ENCODE measurements around the gene FAM98C. TPM values are rescaled to one million over a fixed set of nuclear protein-coding genes. Genes with fewer than 3 reads are reported as not detected.

FAM98C gene
- total and polyA plus RNA-seq, 2 of the 13 experiments (the other 11 are each of a cell fraction or from before 2014, with no cell fraction given), result 10.0 to 11.5 TPM

DNA sequence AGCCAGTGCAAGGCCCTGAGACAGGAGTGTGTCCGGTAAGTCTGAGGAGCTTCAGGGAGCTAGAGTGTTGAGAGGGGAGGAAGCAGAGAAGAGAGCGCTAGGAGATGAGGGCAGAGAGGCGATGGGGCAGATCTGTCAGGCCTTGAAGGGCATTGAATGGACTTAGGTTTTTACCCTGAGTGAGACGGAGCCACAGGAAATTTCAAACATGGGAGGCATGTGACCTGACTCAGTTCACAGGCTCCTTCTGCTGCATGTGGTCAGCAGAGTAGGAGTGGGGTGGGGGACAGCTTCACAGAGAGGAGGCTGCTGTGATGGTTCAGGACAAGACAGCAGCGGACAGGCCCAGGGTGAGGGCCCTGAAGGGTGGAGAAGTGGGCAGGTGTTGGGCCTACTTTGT lies 2.5 kb upstream of the FAM98C start:
- H3K9ac ChIP-seq (ENCODE audit: insufficient read depth, low read depth, low read length), result no peak overlapping the region
- DNase-seq (ENCODE audit: low spot score) (no peak), ATAC-seq (no peak), FAIRE-seq (no peak)
- peaks cover 6 to 34% of the 10 kb centered on the region in 2 experiments; a peak in 4 of 5 replicates for H3K27me3 ChIP-seq (ENCODE audit: control insufficient read depth in 1 of 2, insufficient read depth in 2 of 2, low read length in 2 of 2)
- no peak for TF ChIP-seq ARHGAP35 (CRISPR knock-in tag; IDR thresholded peaks at IDR 0.05; ENCODE audit: borderline replicate concordance)
- no peak for TF ChIP-seq ZNF234 (CRISPR knock-in tag; conservative IDR thresholded peaks at IDR 0.05)
- no peak for TF ChIP-seq ZNF768 (CRISPR knock-in tag; IDR thresholded peaks at IDR 0.05)
- TF ChIP-seq TOE1 (CRISPR knock-in tag; IDR thresholded peaks at IDR 0.05), result no peak
- TF ChIP-seq REST (IDR thresholded peaks at IDR 0.05; ENCODE audit: borderline replicate concordance in 1 of 2, low read depth in 1 of 2, low read length in 2 of 2), result no peak
- TF ChIP-seq SYNCRIP (IDR thresholded peaks at IDR 0.05; ENCODE audit: insufficient read depth, low read depth, low read length), result no peak
- no peak for TF ChIP-seq CSRNP1 (CRISPR knock-in tag; IDR thresholded peaks at IDR 0.05)
- no peak for TF ChIP-seq ZNF816 (CRISPR knock-in tag; IDR thresholded peaks at IDR 0.05; ENCODE audit: borderline replicate concordance)
- TF ChIP-seq ZNF629 (CRISPR knock-in tag; conservative IDR thresholded peaks at IDR 0.05), result no peak
- intact Hi-C loops (cut with micrococcal nuclease; ENCODE audit: unreplicated experiment), result loop anchor here (5.0 kb wide), 1 partner anchor 232 kb away; no protein-coding TSS in a partner anchor
- H4K20me1 ChIP-seq (ENCODE audit: insufficient read depth, low read length), result no peaks in the 10 kb centered on the region
- H3K4me2 ChIP-seq (ENCODE audit: low read depth, low read length), result no peak overlapping the region
- WGBS (ENCODE audit: low lambda C conversion rate), result 45% methylated on average over 5 of the region's 5 CpGs
- H3K4me3 ChIP-seq (replicated peaks in 1 of 3; ENCODE audit: insufficient read depth in 1 of 3, low read depth in 2 of 3, low read length in 3 of 3), result no peak overlapping the region
- CTCF ChIA-PET (ENCODE audit: low intra/inter-chr PET ratio, low total read pairs), result no interaction called here
- H3K9me3 ChIP-seq (ENCODE audit: low read length), result no peaks in the 10 kb centered on the region
- no TSS peak for BruUV-seq (replicated peaks)
- no peak overlapping the region for H3K27ac ChIP-seq (ENCODE audit: extremely low read length, insufficient read depth, low read length)
- in situ Hi-C loops (cut with HindIII; ENCODE audit: extremely low pct_ligation_motif_present, low pct_unique_long_range_greater_than_20kb), result no loop called here
- POLR2A ChIA-PET, result no interaction called here
- H3K4me1 ChIP-seq (ENCODE audit: insufficient read depth, low read length), result no peaks in the 10 kb centered on the region
- no peaks in the 10 kb centered on the region for H3K79me2 ChIP-seq (ENCODE audit: insufficient read depth, low read length)
- no peaks in the 10 kb centered on the region for H3K36me3 ChIP-seq (replicated peaks in 1 of 2; ENCODE audit: control insufficient read depth in 1 of 2, insufficient read depth in 2 of 2, low read length in 2 of 2)
- H2AFZ ChIP-seq (ENCODE audit: low read length), result no peak overlapping the region
